HG02840 (cell line): Measurements from ENCODE around the gene HRH4.
A peak's percentile ranks its signal among the peaks of the same experiment; 100 is the strongest.

Experiments
- ATAC-seq: cut with Tn5 transposase; IDR thresholded peaks from one replicate; pipeline ENCODE4 v1.9.1; 2021; ENCODE audit warnings: mild to moderate bottlenecking, moderate library complexity, moderate number of reproducible peaks; ENCODE audit not compliant: unreplicated experiment, low FRiP score

Gene HRH4

GRCh38 chr18:24462838-24463775 is 2.7 kb downstream of the HRH4 start:
- ATAC-seq: no peak

GRCh38 chr18:24465486-24465885 is 5.0 kb downstream of the HRH4 start:
- no peak for ATAC-seq

- no peak for ATAC-seq
Measured at GRCh38 chr18:24466771-24467170, 6.3 kb downstream of the HRH4 start.

GRCh38 chr18:24470022-24470618 is 9.7 kb downstream of the HRH4 start:
- ATAC-seq: no peak

- no peak for ATAC-seq
Measured at GRCh38 chr18:24470805-24471204, 10.4 kb downstream of the HRH4 start.

- no peak for ATAC-seq
Measured at GRCh38 chr18:24472591-24472990, 12.2 kb downstream of the HRH4 start.

GRCh38 chr18:24474406-24474805 is 14.0 kb downstream of the HRH4 start:
- ATAC-seq: no peak

- no peak for ATAC-seq
Measured at GRCh38 chr18:24475926-24476589, 15.6 kb downstream of the HRH4 start.

- ATAC-seq: no peak
Measured at GRCh38 chr18:24479371-24479770, 18.9 kb downstream of the HRH4 start.

- ATAC-seq: no peak
Measured at GRCh38 chr18:24482821-24483220, 22.4 kb downstream of the HRH4 start.

GRCh38 chr18:24485681-24486080 is 25.2 kb downstream of the HRH4 start:
- no peak for ATAC-seq

GRCh38 chr18:24486684-24487083 is 26.2 kb downstream of the HRH4 start:
- ATAC-seq: no peak

- no peak for ATAC-seq
Measured at GRCh38 chr18:24488824-24489493, 28.5 kb downstream of the HRH4 start.

- no peak for ATAC-seq
Measured at GRCh38 chr18:24490539-24490938, 30.1 kb downstream of the HRH4 start.

GRCh38 chr18:24491927-24492834 is 31.7 kb downstream of the HRH4 start:
- peak; percentile 57 for ATAC-seq

- no peak for ATAC-seq
Measured at GRCh38 chr18:24494586-24494985, 34.1 kb downstream of the HRH4 start.

- ATAC-seq: no peak
Measured at GRCh38 chr18:24497031-24497754, 36.8 kb downstream of the HRH4 start.

- no peak for ATAC-seq
Measured at GRCh38 chr18:24499814-24500213, 39.4 kb downstream of the HRH4 start.

- no peak for ATAC-seq
Measured at GRCh38 chr18:24500217-24500616, 39.8 kb downstream of the HRH4 start.
